HepG2 (cell line): ENCODE measurements around the gene ZNF155. TPM values are rescaled to one million over a fixed set of nuclear protein-coding genes. Genes with fewer than 3 reads are reported as not detected.
A peak's percentile ranks its signal among the peaks of the same experiment; 100 is the strongest.

Source experiments
- CAMTA2 ChIP-seq: sonication (generic); formaldehyde crosslinking; IDR thresholded peaks from 2 replicates; pipeline ENCODE4 v1.4.0; 2020; ENCODE audit warnings: mild to moderate bottlenecking, missing genetic modification reagents, borderline replicate concordance
- CREM ChIP-seq, 2 experiments: sonication (generic) in 1 of 2; formaldehyde crosslinking in 1 of 2; IDR thresholded peaks; 2 replicates each; pipeline versions ENCODE4 v1.4.0 to v1.6.1; 2016 to 2020; ENCODE audit warnings: antibody characterized with exemption in 1 of 2, mild to moderate bottlenecking in 1 of 2, missing genetic modification reagents in 1 of 2
- CSRNP2 ChIP-seq: sonication (generic); formaldehyde crosslinking; conservative IDR thresholded peaks from 2 replicates; pipeline ENCODE4 v1.8.0; 2022; ENCODE audit warnings: low read depth, missing genetic modification reagents
- CTCF ChIP-seq: sonication (generic); formaldehyde crosslinking; IDR thresholded peaks from 2 replicates; pipeline ENCODE4 v1.5.0; 2020; ENCODE audit warnings: mild to moderate bottlenecking, missing genetic modification reagents, moderate library complexity
- ETS1 ChIP-seq: sonication (generic); formaldehyde crosslinking; IDR thresholded peaks from 2 replicates; pipeline ENCODE4 v1.4.0; 2020; ENCODE audit warnings: missing genetic modification reagents
- GLI4 ChIP-seq: sonication (generic); formaldehyde crosslinking; IDR thresholded peaks from 2 replicates; pipeline ENCODE4 v1.5.1; 2020; ENCODE audit warnings: missing genetic modification reagents, mild to moderate bottlenecking, moderate library complexity, borderline replicate concordance
- HES4 ChIP-seq: sonication (generic); formaldehyde crosslinking; IDR thresholded peaks from 2 replicates; pipeline ENCODE4 v1.9.0; 2021; ENCODE audit warnings: mild to moderate bottlenecking, missing genetic modification reagents, borderline replicate concordance
- KDM4B ChIP-seq: sonication (generic); formaldehyde crosslinking; IDR thresholded peaks from 2 replicates; pipeline ENCODE4 v1.4.0; 2020; ENCODE audit warnings: missing genetic modification reagents
- KMT2B ChIP-seq: IDR thresholded peaks from 2 replicates; pipeline ENCODE4 v1.6.1; 2016; ENCODE audit warnings: missing genetic modification reagents, missing compliant biosample characterization
- MTERF4 ChIP-seq: sonication (generic); formaldehyde crosslinking; IDR thresholded peaks from 2 replicates; pipeline ENCODE4 v1.8.0; 2023; ENCODE audit warnings: mild to moderate bottlenecking, missing genetic modification reagents
- POLR2G ChIP-seq: fragments of 200-400 bp; formaldehyde crosslinking; IDR thresholded peaks from 2 replicates; pipeline ENCODE4 v1.6.1; 2018; ENCODE audit warnings: mild to moderate bottlenecking, low read depth, low read length, moderate library complexity
- SPEN ChIP-seq: sonication (generic); formaldehyde crosslinking; IDR thresholded peaks from 2 replicates; pipeline ENCODE4 v1.5.1; 2020; ENCODE audit warnings: low read depth, mild to moderate bottlenecking, missing genetic modification reagents
- ZKSCAN5 ChIP-seq: sonication (generic); formaldehyde crosslinking; IDR thresholded peaks from 2 replicates; pipeline ENCODE4 v1.5.1; 2020; ENCODE audit warnings: mild to moderate bottlenecking, missing genetic modification reagents
- ZNF275 ChIP-seq: sonication (generic); formaldehyde crosslinking; IDR thresholded peaks from 2 replicates; pipeline ENCODE4 v1.8.0; 2022; ENCODE audit warnings: missing genetic modification reagents, mild to moderate bottlenecking, inconsistent platforms, borderline replicate concordance
- ZNF281 ChIP-seq: sonication (generic); formaldehyde crosslinking; IDR thresholded peaks from 2 replicates; pipeline ENCODE4 v1.4.0; 2020; ENCODE audit warnings: missing genetic modification reagents, borderline replicate concordance
- ZNF629 ChIP-seq: sonication (generic); formaldehyde crosslinking; conservative IDR thresholded peaks from 2 replicates; pipeline ENCODE4 v1.5.0; 2020; ENCODE audit warnings: missing genetic modification reagents
- ZNF83 ChIP-seq: sonication (generic); formaldehyde crosslinking; IDR thresholded peaks from 2 replicates; pipeline ENCODE4 v1.4.0; 2020; ENCODE audit warnings: missing genetic modification reagents, mild to moderate bottlenecking, borderline replicate concordance
- polyA plus RNA-seq, 8 experiments: library from polyadenylated mRNA; depleted of rRNA in 3 of 8; stranded (reverse) in 7 of 8; unstranded in 1 of 8; fragments of >200 nt; fragmentation: Illumina TruSeq in 4 of 8; extraction: Trizol in 4 of 8; gene quantifications; 2 replicates each; pipeline versions ENCODE4 v1.2.1 to v1.2.3, GENCODE V29; 2011 to 2016; ENCODE audit warnings: low read depth in 4 of 8, missing spikeins in 1 of 8, mixed read lengths in 1 of 8; ENCODE audit not compliant: insufficient read depth in 1 of 8
- total RNA-seq, 5 experiments: library from RNA; depleted of rRNA; stranded (reverse); fragments of >200 nt; fragmentation: Illumina TruSeq; extraction: Trizol; gene quantifications; 2 replicates each; pipeline ENCODE4 v1.2.3, GENCODE V29; 2016; ENCODE audit warnings: low read depth in 1 of 5

Gene ZNF155
- total and polyA plus RNA-seq, 2 of the 13 experiments (the other 11 are each of a cell fraction or from before 2014, with no cell fraction given): 2.5 to 3.6 TPM

GRCh38 chr19:44025217-44025936, 41.4 kb downstream of the ZNF155 start, which contains the start of gene ZNF222 (continued):
- no peak for TF ChIP-seq CTCF (CRISPR knock-in tag)
- no peak for TF ChIP-seq ZNF83
- TF ChIP-seq ZKSCAN5 (CRISPR knock-in tag): no peak
- no peak for TF ChIP-seq ZNF281 (CRISPR knock-in tag)
- TF ChIP-seq CREM (IDR thresholded peaks at IDR 0.05): peak; percentile 97
- no peak; the same call in 1 of the 2 replicates for TF ChIP-seq CREM (CRISPR knock-in tag; IDR thresholded peaks at IDR 0.05)
- TF ChIP-seq KMT2B: peak; percentile 59; the same call in 1 of the 2 replicates
- no peak for TF ChIP-seq ZNF275
- no peak for TF ChIP-seq ZNF629 (CRISPR knock-in tag)
- peak; percentile 74 for TF ChIP-seq SPEN (CRISPR knock-in tag)
- TF ChIP-seq KDM4B (CRISPR knock-in tag): no peak
- no peak for TF ChIP-seq GLI4 (CRISPR knock-in tag)
- no peak for TF ChIP-seq CSRNP2 (CRISPR knock-in tag)
- TF ChIP-seq MTERF4 (CRISPR knock-in tag): no peak
- TF ChIP-seq ETS1 (CRISPR knock-in tag): no peak
- TF ChIP-seq CAMTA2 (CRISPR knock-in tag): no peak
- peak; percentile 67 for TF ChIP-seq POLR2G
- no peak for TF ChIP-seq HES4 (CRISPR knock-in tag)
